B cell (primary cell): ENCODE data around the gene WIPF1. TPM values are rescaled to one million over a fixed set of nuclear protein-coding genes. Genes with fewer than 3 reads are reported as not detected.

Source experiments
- ATAC-seq: fragments of 200-7000 bp; cut with Tn5 transposase; one replicate; pipeline ENCODE4 v1.10.0; 2021; ENCODE audit warnings: low read depth, mild to moderate bottlenecking, moderate number of reproducible peaks, moderate library complexity
- CTCF ChIA-PET: fragments of 350-600 bp; sonication (Branson Sonifier 250); formaldehyde crosslinking; loops from one replicate; lab custom pipeline; 2021; ENCODE audit warnings: antibody characterized with exemption, inconsistent platforms; lab: Charles Lee
- POLR2A ChIA-PET: fragments of 350-600 bp; sonication (Branson Sonifier 250); formaldehyde crosslinking; loops from one replicate; lab custom pipeline; 2021; ENCODE audit warnings: antibody characterized with exemption; lab: Charles Lee
- DNase-seq: peaks from one replicate; pipeline ENCODE4 v3.0.0; 2013
- H2AFZ ChIP-seq: 2 replicates; pipeline ENCODE4 v1.6.1; 2012; ENCODE audit warnings: mild to moderate bottlenecking, low read depth, low read length; ENCODE audit not compliant: insufficient read depth, poor library complexity, severe bottlenecking
- H3K27ac ChIP-seq, 2 donors: 1 replicate in 1 of 2; 2 replicates in 1 of 2; pipeline ENCODE4 v1.5.1; 2012 to 2013; ENCODE audit warnings: low read length in 2 of 2, mild to moderate bottlenecking in 2 of 2, moderate library complexity in 1 of 2
- H3K27me3 ChIP-seq, 4 experiments: fragments of 200-600 bp in 1 of 4; sonication (generic) in 1 of 4; replicated peaks in 1 of 4; 1 replicate in 2 of 4; 2 replicates in 2 of 4; pipeline versions ENCODE4 v1.6.1 to v1.7.0; 2013 to 2016; ENCODE audit warnings: low read length in 3 of 4, mild to moderate bottlenecking in 2 of 4, mixed read lengths in 1 of 4, moderate library complexity in 1 of 4; ENCODE audit not compliant: insufficient read depth in 4 of 4, control insufficient read depth in 3 of 4; ENCODE audit errors: control extremely low read depth in 1 of 4
- H3K36me3 ChIP-seq, 2 experiments: replicated peaks in 1 of 2; 1 replicate in 1 of 2; 2 replicates in 1 of 2; pipeline versions ENCODE4 v1.6.1 to v1.7.1; 2013; ENCODE audit warnings: low read length in 1 of 2; ENCODE audit not compliant: insufficient read depth in 2 of 2, control insufficient read depth in 1 of 2; ENCODE audit errors: control extremely low read depth in 1 of 2, extremely low read depth in 1 of 2
- H3K4me1 ChIP-seq, 2 donors: fragments of 200-600 bp in 1 of 2; sonication (generic) in 1 of 2; 1 replicate in 1 of 2; 2 replicates in 1 of 2; pipeline versions ENCODE4 v1.5.1 to v1.6.1; 2013 to 2017; ENCODE audit warnings: low read length in 2 of 2; ENCODE audit not compliant: control insufficient read depth in 2 of 2, insufficient read depth in 2 of 2
- H3K4me2 ChIP-seq: replicated peaks from 2 replicates; pipeline ENCODE3; 2012; ENCODE audit warnings: mild to moderate bottlenecking, low read depth, low read length; ENCODE audit not compliant: poor library complexity, severe bottlenecking
- H3K4me3 ChIP-seq, 5 experiments: fragments of 200-600 bp in 1 of 5; sonication (generic) in 1 of 5; 1 replicate in 3 of 5; 2 replicates in 2 of 5; pipeline versions ENCODE4 v1.5.1 to v1.7.0; 2011 to 2016; ENCODE audit warnings: low read length in 4 of 5, mild to moderate bottlenecking in 4 of 5, low read depth in 2 of 5, control low read depth in 1 of 5, moderate library complexity in 1 of 5; ENCODE audit not compliant: insufficient read depth in 1 of 5; ENCODE audit errors: control extremely low read depth in 1 of 5, extremely low read depth in 1 of 5
- H3K79me2 ChIP-seq: fragments of 200-600 bp; sonication (generic); one replicate; pipeline ENCODE4 v1.6.0; 2016; ENCODE audit warnings: low read length; ENCODE audit not compliant: control insufficient read depth, insufficient read depth
- H3K9ac ChIP-seq: fragments of 200-600 bp; sonication (generic); 2 replicates; pipeline ENCODE4 v1.6.1; 2017; ENCODE audit warnings: mild to moderate bottlenecking, low read length, moderate library complexity
- H3K9me3 ChIP-seq, 3 donors: one replicate each; pipeline versions ENCODE4 v1.6.1 to v1.7.1; 2013; ENCODE audit warnings: low read length in 2 of 3; ENCODE audit not compliant: control insufficient read depth in 2 of 3, insufficient read depth in 1 of 3; ENCODE audit errors: control extremely low read depth in 1 of 3
- H4K20me1 ChIP-seq: 2 replicates; pipeline ENCODE4 v1.6.0; 2012; ENCODE audit warnings: mild to moderate bottlenecking, low read length; ENCODE audit not compliant: insufficient read depth, control insufficient read depth, poor library complexity, severe bottlenecking
- H3K27ac Mint-ChIP-seq: one replicate; pipeline ENCODE4 v1.8.0; 2021; ENCODE audit warnings: mixed read lengths
- H3K27me3 Mint-ChIP-seq: one replicate; pipeline ENCODE4 v1.8.0; 2021; ENCODE audit warnings: mixed read lengths
- H3K4me1 Mint-ChIP-seq: one replicate; pipeline ENCODE4 v1.8.0; 2021; ENCODE audit warnings: mixed read lengths
- H3K4me3 Mint-ChIP-seq: one replicate; pipeline ENCODE4 v1.8.0; 2021; ENCODE audit warnings: mixed read lengths
- H3K9me3 Mint-ChIP-seq: one replicate; pipeline ENCODE4 v1.8.0; 2022; ENCODE audit warnings: mixed read lengths; ENCODE audit not compliant: insufficient read depth
- CTCF ChIP-seq: fragments of 200-600 bp; IDR thresholded peaks from one replicate; pipeline ENCODE4 v1.8.0; 2022; ENCODE audit warnings: antibody characterized with exemption, mild to moderate bottlenecking
- EZH2 ChIP-seq: IDR thresholded peaks from 2 replicates; pipeline ENCODE4 v1.6.1; 2012; ENCODE audit warnings: borderline replicate concordance, low read depth, mild to moderate bottlenecking, moderate library complexity, low read length; ENCODE audit not compliant: insufficient read depth, poor library complexity, severe bottlenecking
- WGBS: methylation state at CpG from one replicate; pipeline ENCODE4 v1.1.5; 2013; ENCODE audit warnings: missing lambda C conversion rate; ENCODE audit not compliant: insufficient coverage; 5-methylcytosine and 5-hydroxymethylcytosine counted together
- intact Hi-C: fragments of 100-400 bp; cut with micrococcal nuclease; formaldehyde crosslinking; loops from one replicate; pipeline ENCODE4 v1.10.0; 2022
- polyA plus RNA-seq: library from polyadenylated mRNA; depleted of rRNA; stranded (reverse); fragments of >200 nt; gene quantifications from 2 replicates; pipeline ENCODE4 v1.2.3, GENCODE V29; 2012
- total RNA-seq, 2 donors: library from RNA; stranded (reverse); fragments of 120-200 nt in 1 of 2; gene quantifications; 1 replicate in 1 of 2; 2 replicates in 1 of 2; pipeline versions ENCODE4 v1.2.3 to v1.2.4, GENCODE V29; 2013 to 2022

WIPF1 gene
- total and polyA plus RNA-seq, 2 donors (not counting 1 experiment from before 2014, with no cell fraction given) = 137 to 390 TPM

- DNase-seq (peak; percentile 45), ATAC-seq (no peak)
- Histone ChIP-seq H3K4me2 (peak overlapping the region; percentile 87), H3K4me3 (peak overlapping the region; percentile 61 to 99 (median 77)), H3K36me3 (peaks cover 12 to 39% of the 10 kb centered on the region in 2 experiments), H4K20me1 (peaks cover 28% of the 10 kb centered on the region), H3K9ac (peak overlapping the region; percentile 79), H3K27ac (peak overlapping the region; percentile 83 to 87), H3K27me3 (no peaks in the 10 kb centered on the region), H3K4me1 (peaks cover 48 to 55% of the 10 kb centered on the region in 2 donors), H3K9me3 (no peaks in the 10 kb centered on the region), H3K79me2 (peaks cover 78% of the 10 kb centered on the region), H2AFZ (peak overlapping the region; percentile 68)
- intact Hi-C loops = loop anchor here (2.0 kb wide), 1 partner anchor 24 kb away; no protein-coding TSS in a partner anchor
- Mint-ChIP-seq H3K4me3 (peak overlapping the region; percentile 96), H3K27me3 (no peaks in the 10 kb centered on the region), H3K27ac (peak overlapping the region; percentile 92), H3K4me1 (peaks cover 65% of the 10 kb centered on the region), H3K9me3 (no peaks in the 10 kb centered on the region)
- ChIA-PET POLR2A (interaction anchor here (1.4 to 3.0 kb wide), 6 partner anchors 25 to 50 kb away, joined by 4 to 24 read pairs (median 10); partner anchors contain the start of gene WIPF1), CTCF (interaction anchor here (0.6 to 6.1 kb wide), 16 partner anchors 8 to 883 kb away, joined by 3 to 37 read pairs (median 4); partner anchors contain the start of gene WIPF1)
- no peak for TF ChIP-seq CTCF
- no peak for TF ChIP-seq EZH2
- WGBS = 0% methylated on average over 5 of the region's 7 CpGs
Observed at GRCh38 chr2:174632841-174633622, 35.4 kb upstream of the WIPF1 start.
